ENCODE data around the gene CHMP2A. TPM values are rescaled to one million over a fixed set of nuclear protein-coding genes. Genes with fewer than 3 reads are reported as not detected.

Gene CHMP2A
- polyA plus RNA-seq, 1 of the 3 experiments (the other 2 are of a cell fraction): 381 TPM

GRCh38 chr19:58510084-58510862 lies 44.6 kb downstream of the CHMP2A start:
- H4K20me1 ChIP-seq (ENCODE audit: insufficient read depth): no peaks in the 10 kb centered on the region
- peaks cover 18% of the 10 kb centered on the region for H3K79me2 ChIP-seq (ENCODE audit: insufficient read depth)
- CTCF ChIA-PET: interaction anchor here (6.9 kb wide), 1 partner anchor 9 kb away, joined by 30 read pairs; the partner anchor contains the start of gene ZBTB45
- H3F3A ChIP-seq (replicated peaks; ENCODE audit: insufficient read depth): peaks cover 4% of the 10 kb centered on the region
- no peak overlapping the region for H3K27ac ChIP-seq (ENCODE audit: low read depth in 2 of 2, low read length in 1 of 2)
- H3K9me2 ChIP-seq: no peaks in the 10 kb centered on the region
- no peak overlapping the region for H3K4me2 ChIP-seq
- no peaks in the 10 kb centered on the region for H3K27me3 ChIP-seq (ENCODE audit: insufficient read depth)
- no peaks in the 10 kb centered on the region for H3K9me3 ChIP-seq
- H3K4me3 ChIP-seq (ENCODE audit: low read depth in 2 of 2, low read length in 1 of 2): no peak overlapping the region
- no peak overlapping the region for H2AFZ ChIP-seq (ENCODE audit: low read depth)
- TF ChIP-seq MXI1 (IDR thresholded peaks at IDR 0.05; ENCODE audit: low read depth, low read length): no peak
- no peak for TF ChIP-seq FOXM1 (IDR thresholded peaks at IDR 0.05; ENCODE audit: low read depth)
- TF ChIP-seq NFIC (IDR thresholded peaks at IDR 0.05; ENCODE audit: borderline replicate concordance): no peak
- TF ChIP-seq, protein P1, sequence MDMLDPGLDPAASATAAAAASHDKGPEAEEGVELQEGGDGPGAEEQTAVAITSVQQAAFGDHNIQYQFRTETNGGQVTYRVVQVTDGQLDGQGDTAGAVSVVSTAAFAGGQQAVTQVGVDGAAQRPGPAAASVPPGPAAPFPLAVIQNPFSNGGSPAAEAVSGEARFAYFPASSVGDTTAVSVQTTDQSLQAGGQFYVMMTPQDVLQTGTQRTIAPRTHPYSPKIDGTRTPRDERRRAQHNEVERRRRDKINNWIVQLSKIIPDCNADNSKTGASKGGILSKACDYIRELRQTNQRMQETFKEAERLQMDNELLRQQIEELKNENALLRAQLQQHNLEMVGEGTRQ (IDR thresholded peaks at IDR 0.05; ENCODE audit: borderline replicate concordance, low read depth, low read length): no peak
- no peak for TF ChIP-seq RXRA (IDR thresholded peaks at IDR 0.05; ENCODE audit: borderline replicate concordance, low read depth)
- TF ChIP-seq SIN3A (IDR thresholded peaks at IDR 0.05; ENCODE audit: borderline replicate concordance, low read depth, low read length): no peak
- no peak for TF ChIP-seq RCOR1 (IDR thresholded peaks at IDR 0.05; ENCODE audit: low read length)
- no peak for TF ChIP-seq YY1 (IDR thresholded peaks at IDR 0.05; ENCODE audit: low read depth)
- no peak for TF ChIP-seq TCF12 (IDR thresholded peaks at IDR 0.05)
- no peak for TF ChIP-seq ELF1 (IDR thresholded peaks at IDR 0.05)
- no peak for TF ChIP-seq TAF1 (IDR thresholded peaks at IDR 0.05; ENCODE audit: borderline replicate concordance, low read depth, low read length)
- H3K9ac ChIP-seq: no peak overlapping the region
- no peak for DNase-seq
- 84% methylated on average over 7 of the region's 8 CpGs for WGBS (ENCODE audit: low lambda C conversion rate)
- peaks cover 0 to 10% of the 10 kb centered on the region in 2 experiments; a peak in 1 of 4 replicates for H3K4me1 ChIP-seq (ENCODE audit: control insufficient read depth in 1 of 2, insufficient read depth in 2 of 2, low read depth in 1 of 2, low read length in 1 of 2)
- H3K36me3 ChIP-seq (replicated peaks in 1 of 2; ENCODE audit: control insufficient read depth in 1 of 2, insufficient read depth in 2 of 2, low read length in 1 of 2): peaks cover 6 to 9% of the 10 kb centered on the region in 2 experiments
- POLR2A ChIA-PET: no interaction called here

- H3K4me1 ChIP-seq (ENCODE audit: control insufficient read depth in 1 of 2, insufficient read depth in 2 of 2, low read depth in 1 of 2, low read length in 1 of 2): peaks cover 0 to 8% of the 10 kb centered on the region in 2 experiments; a peak in 1 of 4 replicates
- POLR2A ChIA-PET: no interaction called here
- no peaks in the 10 kb centered on the region for H4K20me1 ChIP-seq (ENCODE audit: insufficient read depth)
- H3K9me2 ChIP-seq: no peaks in the 10 kb centered on the region
- H3K9ac ChIP-seq: no peak overlapping the region
- no peaks in the 10 kb centered on the region for H3K9me3 ChIP-seq
- H3F3A ChIP-seq (replicated peaks; ENCODE audit: insufficient read depth): peaks cover 4% of the 10 kb centered on the region
- H3K27ac ChIP-seq (ENCODE audit: low read depth in 2 of 2, low read length in 1 of 2): no peak overlapping the region
- CTCF ChIA-PET: interaction anchor here (6.9 kb wide), 1 partner anchor 9 kb away, joined by 30 read pairs; the partner anchor contains the start of gene ZBTB45
- no peak overlapping the region for H2AFZ ChIP-seq (ENCODE audit: low read depth)
- no peak overlapping the region for H3K4me2 ChIP-seq
- peaks cover 6 to 9% of the 10 kb centered on the region in 2 experiments for H3K36me3 ChIP-seq (replicated peaks in 1 of 2; ENCODE audit: control insufficient read depth in 1 of 2, insufficient read depth in 2 of 2, low read length in 1 of 2)
- H3K4me3 ChIP-seq (ENCODE audit: low read depth in 2 of 2, low read length in 1 of 2): no peak overlapping the region
- WGBS (ENCODE audit: low lambda C conversion rate): 87% methylated on average over 10 of the region's 11 CpGs
- no peaks in the 10 kb centered on the region for H3K27me3 ChIP-seq (ENCODE audit: insufficient read depth)
- peaks cover 12% of the 10 kb centered on the region for H3K79me2 ChIP-seq (ENCODE audit: insufficient read depth)
- no peak for DNase-seq
- TF ChIP-seq, protein P2, sequence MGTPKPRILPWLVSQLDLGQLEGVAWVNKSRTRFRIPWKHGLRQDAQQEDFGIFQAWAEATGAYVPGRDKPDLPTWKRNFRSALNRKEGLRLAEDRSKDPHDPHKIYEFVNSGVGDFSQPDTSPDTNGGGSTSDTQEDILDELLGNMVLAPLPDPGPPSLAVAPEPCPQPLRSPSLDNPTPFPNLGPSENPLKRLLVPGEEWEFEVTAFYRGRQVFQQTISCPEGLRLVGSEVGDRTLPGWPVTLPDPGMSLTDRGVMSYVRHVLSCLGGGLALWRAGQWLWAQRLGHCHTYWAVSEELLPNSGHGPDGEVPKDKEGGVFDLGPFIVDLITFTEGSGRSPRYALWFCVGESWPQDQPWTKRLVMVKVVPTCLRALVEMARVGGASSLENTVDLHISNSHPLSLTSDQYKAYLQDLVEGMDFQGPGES (IDR thresholded peaks at IDR 0.05; ENCODE audit: low read depth, low read length): no peak
- no peak for TF ChIP-seq USF1 (IDR thresholded peaks at IDR 0.05; ENCODE audit: borderline replicate concordance, low read depth)
- TF ChIP-seq, protein P3, sequence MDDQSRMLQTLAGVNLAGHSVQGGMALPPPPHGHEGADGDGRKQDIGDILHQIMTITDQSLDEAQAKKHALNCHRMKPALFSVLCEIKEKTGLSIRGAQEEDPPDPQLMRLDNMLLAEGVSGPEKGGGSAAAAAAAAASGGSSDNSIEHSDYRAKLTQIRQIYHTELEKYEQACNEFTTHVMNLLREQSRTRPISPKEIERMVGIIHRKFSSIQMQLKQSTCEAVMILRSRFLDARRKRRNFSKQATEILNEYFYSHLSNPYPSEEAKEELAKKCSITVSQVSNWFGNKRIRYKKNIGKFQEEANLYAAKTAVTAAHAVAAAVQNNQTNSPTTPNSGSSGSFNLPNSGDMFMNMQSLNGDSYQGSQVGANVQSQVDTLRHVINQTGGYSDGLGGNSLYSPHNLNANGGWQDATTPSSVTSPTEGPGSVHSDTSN (IDR thresholded peaks at IDR 0.05): no peak
- no peak for TF ChIP-seq EZH2phosphoT487 (IDR thresholded peaks at IDR 0.05; ENCODE audit: borderline replicate concordance, low read depth)
- TF ChIP-seq GABPA (IDR thresholded peaks at IDR 0.05; ENCODE audit: low read depth): no peak
- TF ChIP-seq CHD2 (IDR thresholded peaks at IDR 0.05; ENCODE audit: low read length, partially characterized antibody): no peak
- no peak for TF ChIP-seq TAF1 (IDR thresholded peaks at IDR 0.05; ENCODE audit: borderline replicate concordance, low read depth, low read length)
- no peak for TF ChIP-seq NRF1 (IDR thresholded peaks at IDR 0.05; ENCODE audit: low read depth, low read length)
- no peak for TF ChIP-seq TCF12 (IDR thresholded peaks at IDR 0.05)
- TF ChIP-seq NFIC (IDR thresholded peaks at IDR 0.05; ENCODE audit: borderline replicate concordance): no peak
- no peak for TF ChIP-seq ELF1 (IDR thresholded peaks at IDR 0.05)
- TF ChIP-seq RCOR1 (IDR thresholded peaks at IDR 0.05; ENCODE audit: low read length): no peak
- TF ChIP-seq RFX5 (IDR thresholded peaks at IDR 0.05; ENCODE audit: low read length): no peak
- TF ChIP-seq, protein P1 (IDR thresholded peaks at IDR 0.05; ENCODE audit: borderline replicate concordance, low read depth, low read length): no peak
- no peak for TF ChIP-seq RXRA (IDR thresholded peaks at IDR 0.05; ENCODE audit: borderline replicate concordance, low read depth)
- no peak for TF ChIP-seq EP300 (IDR thresholded peaks at IDR 0.05; ENCODE audit: borderline replicate concordance in 1 of 2, low read depth in 1 of 2, low read length in 1 of 2)
These were observed 45.2 kb downstream of the CHMP2A start for GRCh38 chr19:58509731-58510083.

All from SK-N-SH (cell line).